HepG2 (cell line): ENCODE measurements around the gene EGR2. TPM values are rescaled to one million over a fixed set of nuclear protein-coding genes. Genes with fewer than 3 reads are reported as not detected.

ENCODE experiments used
- ADNP ChIP-seq: sonication (generic); formaldehyde crosslinking; IDR thresholded peaks from 2 replicates; pipeline ENCODE4 v1.4.0; 2020; ENCODE audit warnings: missing genetic modification reagents
- KLF6 ChIP-seq: IDR thresholded peaks from 2 replicates; pipeline ENCODE4 v1.8.0; 2016; ENCODE audit warnings: missing biosample characterization, missing genetic modification reagents
- NR2F2 ChIP-seq: IDR thresholded peaks from 2 replicates; pipeline ENCODE4 v1.6.1; 2012; ENCODE audit warnings: low read depth, inconsistent platforms, borderline replicate concordance
- PHF8 ChIP-seq: sonication (generic); formaldehyde crosslinking; IDR thresholded peaks from 2 replicates; pipeline ENCODE4 v1.5.0; 2020; ENCODE audit warnings: missing genetic modification reagents
- ZBTB7A ChIP-seq: sonication (generic); formaldehyde crosslinking; IDR thresholded peaks from 2 replicates; pipeline ENCODE4 v1.8.0; 2022; ENCODE audit warnings: mild to moderate bottlenecking, missing genetic modification reagents
- ZNF205 ChIP-seq: IDR thresholded peaks from 2 replicates; pipeline ENCODE4 v1.6.1; 2018; ENCODE audit warnings: missing biosample characterization, missing genetic modification reagents
- ZNF441 ChIP-seq: sonication (generic); formaldehyde crosslinking; IDR thresholded peaks from 2 replicates; pipeline ENCODE4 v1.7.0; 2021; ENCODE audit warnings: missing genetic modification reagents, borderline replicate concordance
- polyA plus RNA-seq, 8 experiments: library from polyadenylated mRNA; depleted of rRNA in 3 of 8; stranded (reverse) in 7 of 8; unstranded in 1 of 8; fragments of >200 nt; fragmentation: Illumina TruSeq in 4 of 8; extraction: Trizol in 4 of 8; gene quantifications; 2 replicates each; pipeline versions ENCODE4 v1.2.1 to v1.2.3, GENCODE V29; 2011 to 2016; ENCODE audit warnings: low read depth in 4 of 8, missing spikeins in 1 of 8, mixed read lengths in 1 of 8; ENCODE audit not compliant: insufficient read depth in 1 of 8
- total RNA-seq, 5 experiments: library from RNA; depleted of rRNA; stranded (reverse); fragments of >200 nt; fragmentation: Illumina TruSeq; extraction: Trizol; gene quantifications; 2 replicates each; pipeline ENCODE4 v1.2.3, GENCODE V29; 2016; ENCODE audit warnings: low read depth in 1 of 5
- TF ChIP-seq, protein P1 (sequence below), 2 experiments: IDR thresholded peaks; 2 replicates each; pipeline ENCODE4 v1.6.1; 2011 to 2012; ENCODE audit warnings: low read length in 2 of 2, borderline replicate concordance in 1 of 2, low read depth in 1 of 2, mild to moderate bottlenecking in 1 of 2, moderate library complexity in 1 of 2
- TF ChIP-seq, protein P2 (sequence below): IDR thresholded peaks from 2 replicates; pipeline ENCODE4 v1.6.1; 2016; ENCODE audit warnings: missing biosample characterization, missing genetic modification reagents, low read depth
- TF ChIP-seq, protein P3 (sequence below): sonication (generic); formaldehyde crosslinking; IDR thresholded peaks from 2 replicates; pipeline ENCODE4 v1.4.0; 2020; ENCODE audit warnings: missing genetic modification reagents
- TF ChIP-seq, protein P4 (sequence below): sonication (generic); formaldehyde crosslinking; IDR thresholded peaks from 2 replicates; pipeline ENCODE4 v1.5.0; 2020; ENCODE audit warnings: mild to moderate bottlenecking, missing genetic modification reagents
- TF ChIP-seq, protein P5 (sequence below): sonication (generic); formaldehyde crosslinking; IDR thresholded peaks from 2 replicates; pipeline ENCODE4 v1.4.0; 2020; ENCODE audit warnings: missing genetic modification reagents
- TF ChIP-seq, protein P6 (sequence below): IDR thresholded peaks from 2 replicates; pipeline ENCODE4 v1.6.1; 2016; ENCODE audit warnings: mild to moderate bottlenecking

EGR2 gene
- total and polyA plus RNA-seq, 2 of the 13 experiments (the other 11 are each of a cell fraction or from before 2014, with no cell fraction given): 0.11 to 0.15 TPM

DNA sequence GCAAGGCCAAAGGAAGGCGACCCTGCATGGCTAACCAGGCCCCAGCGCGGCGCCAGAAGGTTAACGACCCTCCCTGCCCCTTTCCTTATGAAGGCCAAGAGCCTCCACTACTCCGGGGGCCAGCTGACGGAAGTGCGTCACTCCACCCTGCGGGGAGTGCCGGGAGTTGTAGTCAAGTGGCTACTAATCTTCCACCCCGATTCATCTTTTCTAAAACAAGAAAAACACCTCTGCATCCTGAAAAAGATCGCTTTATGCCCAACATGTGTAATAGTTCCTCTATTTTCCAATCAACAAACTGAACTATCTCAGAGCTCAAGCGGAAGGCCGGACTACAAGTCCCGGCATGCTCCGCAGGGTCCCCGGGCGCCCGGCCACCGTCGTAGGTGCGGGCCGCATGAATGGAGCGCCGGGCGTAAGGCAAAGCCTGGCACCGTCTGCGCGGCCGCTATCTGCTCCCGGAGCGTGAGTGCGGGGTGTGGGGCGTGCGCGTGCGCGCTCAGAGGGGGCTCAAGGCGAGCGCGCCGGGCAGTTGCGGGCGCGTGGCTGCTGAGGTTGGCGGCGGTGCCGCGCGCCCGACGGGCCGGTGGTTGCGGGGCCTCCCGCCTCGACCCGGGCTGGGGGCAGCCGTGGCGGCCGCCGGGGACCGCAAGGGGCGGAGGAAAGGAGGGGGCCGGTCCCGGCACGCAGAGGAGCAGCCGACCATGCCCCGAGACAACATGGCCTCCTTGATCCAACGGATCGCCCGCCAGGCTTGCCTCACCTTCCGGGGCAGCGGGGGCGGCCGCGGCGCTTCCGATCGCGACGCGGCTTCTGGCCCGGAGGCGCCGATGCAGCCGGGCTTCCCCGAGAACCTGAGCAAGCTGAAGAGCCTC, 11.6 kb downstream of the EGR2 start, which contains the start of gene ADO (continued):
- TF ChIP-seq, protein P1, sequence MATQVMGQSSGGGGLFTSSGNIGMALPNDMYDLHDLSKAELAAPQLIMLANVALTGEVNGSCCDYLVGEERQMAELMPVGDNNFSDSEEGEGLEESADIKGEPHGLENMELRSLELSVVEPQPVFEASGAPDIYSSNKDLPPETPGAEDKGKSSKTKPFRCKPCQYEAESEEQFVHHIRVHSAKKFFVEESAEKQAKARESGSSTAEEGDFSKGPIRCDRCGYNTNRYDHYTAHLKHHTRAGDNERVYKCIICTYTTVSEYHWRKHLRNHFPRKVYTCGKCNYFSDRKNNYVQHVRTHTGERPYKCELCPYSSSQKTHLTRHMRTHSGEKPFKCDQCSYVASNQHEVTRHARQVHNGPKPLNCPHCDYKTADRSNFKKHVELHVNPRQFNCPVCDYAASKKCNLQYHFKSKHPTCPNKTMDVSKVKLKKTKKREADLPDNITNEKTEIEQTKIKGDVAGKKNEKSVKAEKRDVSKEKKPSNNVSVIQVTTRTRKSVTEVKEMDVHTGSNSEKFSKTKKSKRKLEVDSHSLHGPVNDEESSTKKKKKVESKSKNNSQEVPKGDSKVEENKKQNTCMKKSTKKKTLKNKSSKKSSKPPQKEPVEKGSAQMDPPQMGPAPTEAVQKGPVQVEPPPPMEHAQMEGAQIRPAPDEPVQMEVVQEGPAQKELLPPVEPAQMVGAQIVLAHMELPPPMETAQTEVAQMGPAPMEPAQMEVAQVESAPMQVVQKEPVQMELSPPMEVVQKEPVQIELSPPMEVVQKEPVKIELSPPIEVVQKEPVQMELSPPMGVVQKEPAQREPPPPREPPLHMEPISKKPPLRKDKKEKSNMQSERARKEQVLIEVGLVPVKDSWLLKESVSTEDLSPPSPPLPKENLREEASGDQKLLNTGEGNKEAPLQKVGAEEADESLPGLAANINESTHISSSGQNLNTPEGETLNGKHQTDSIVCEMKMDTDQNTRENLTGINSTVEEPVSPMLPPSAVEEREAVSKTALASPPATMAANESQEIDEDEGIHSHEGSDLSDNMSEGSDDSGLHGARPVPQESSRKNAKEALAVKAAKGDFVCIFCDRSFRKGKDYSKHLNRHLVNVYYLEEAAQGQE (IDR thresholded peaks at IDR 0.05; ENCODE audit: borderline replicate concordance in 1 of 2, low read depth in 1 of 2, low read length in 2 of 2): peak in 1 of 2 experiments; percentile 10; a peak in 1 of 4 replicates
- TF ChIP-seq, protein P2, sequence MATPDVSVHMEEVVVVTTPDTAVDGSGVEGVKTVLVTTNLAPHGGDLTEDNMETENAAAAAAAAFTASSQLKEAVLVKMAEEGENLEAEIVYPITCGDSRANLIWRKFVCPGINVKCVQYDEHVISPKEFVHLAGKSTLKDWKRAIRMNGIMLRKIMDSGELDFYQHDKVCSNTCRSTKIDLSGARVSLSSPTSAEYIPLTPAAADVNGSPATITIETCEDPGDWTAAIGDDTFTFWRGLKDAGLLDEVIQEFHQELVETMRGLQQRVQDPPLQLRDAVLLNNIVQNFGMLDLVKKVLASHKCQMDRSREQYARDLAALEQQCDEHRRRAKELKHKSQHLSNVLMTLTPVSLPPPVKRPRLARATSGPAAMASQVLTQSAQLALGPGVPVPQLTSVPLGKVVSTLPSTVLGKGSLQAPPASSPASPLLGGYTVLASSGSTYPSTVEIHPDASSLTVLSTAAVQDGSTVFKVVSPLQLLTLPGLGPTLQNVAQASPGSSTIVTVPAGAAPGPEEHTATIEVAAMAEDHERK (CRISPR knock-in tag): peak; percentile 72; the same call in 1 of the 2 replicates
- no peak for TF ChIP-seq ZNF205 (CRISPR knock-in tag)
- TF ChIP-seq, protein P3, sequence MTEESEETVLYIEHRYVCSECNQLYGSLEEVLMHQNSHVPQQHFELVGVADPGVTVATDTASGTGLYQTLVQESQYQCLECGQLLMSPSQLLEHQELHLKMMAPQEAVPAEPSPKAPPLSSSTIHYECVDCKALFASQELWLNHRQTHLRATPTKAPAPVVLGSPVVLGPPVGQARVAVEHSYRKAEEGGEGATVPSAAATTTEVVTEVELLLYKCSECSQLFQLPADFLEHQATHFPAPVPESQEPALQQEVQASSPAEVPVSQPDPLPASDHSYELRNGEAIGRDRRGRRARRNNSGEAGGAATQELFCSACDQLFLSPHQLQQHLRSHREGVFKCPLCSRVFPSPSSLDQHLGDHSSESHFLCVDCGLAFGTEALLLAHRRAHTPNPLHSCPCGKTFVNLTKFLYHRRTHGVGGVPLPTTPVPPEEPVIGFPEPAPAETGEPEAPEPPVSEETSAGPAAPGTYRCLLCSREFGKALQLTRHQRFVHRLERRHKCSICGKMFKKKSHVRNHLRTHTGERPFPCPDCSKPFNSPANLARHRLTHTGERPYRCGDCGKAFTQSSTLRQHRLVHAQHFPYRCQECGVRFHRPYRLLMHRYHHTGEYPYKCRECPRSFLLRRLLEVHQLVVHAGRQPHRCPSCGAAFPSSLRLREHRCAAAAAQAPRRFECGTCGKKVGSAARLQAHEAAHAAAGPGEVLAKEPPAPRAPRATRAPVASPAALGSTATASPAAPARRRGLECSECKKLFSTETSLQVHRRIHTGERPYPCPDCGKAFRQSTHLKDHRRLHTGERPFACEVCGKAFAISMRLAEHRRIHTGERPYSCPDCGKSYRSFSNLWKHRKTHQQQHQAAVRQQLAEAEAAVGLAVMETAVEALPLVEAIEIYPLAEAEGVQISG: peak; percentile 85
- peak; percentile 15; the same call in 1 of the 2 replicates for TF ChIP-seq ZBTB7A (CRISPR knock-in tag)
- TF ChIP-seq, protein P4, sequence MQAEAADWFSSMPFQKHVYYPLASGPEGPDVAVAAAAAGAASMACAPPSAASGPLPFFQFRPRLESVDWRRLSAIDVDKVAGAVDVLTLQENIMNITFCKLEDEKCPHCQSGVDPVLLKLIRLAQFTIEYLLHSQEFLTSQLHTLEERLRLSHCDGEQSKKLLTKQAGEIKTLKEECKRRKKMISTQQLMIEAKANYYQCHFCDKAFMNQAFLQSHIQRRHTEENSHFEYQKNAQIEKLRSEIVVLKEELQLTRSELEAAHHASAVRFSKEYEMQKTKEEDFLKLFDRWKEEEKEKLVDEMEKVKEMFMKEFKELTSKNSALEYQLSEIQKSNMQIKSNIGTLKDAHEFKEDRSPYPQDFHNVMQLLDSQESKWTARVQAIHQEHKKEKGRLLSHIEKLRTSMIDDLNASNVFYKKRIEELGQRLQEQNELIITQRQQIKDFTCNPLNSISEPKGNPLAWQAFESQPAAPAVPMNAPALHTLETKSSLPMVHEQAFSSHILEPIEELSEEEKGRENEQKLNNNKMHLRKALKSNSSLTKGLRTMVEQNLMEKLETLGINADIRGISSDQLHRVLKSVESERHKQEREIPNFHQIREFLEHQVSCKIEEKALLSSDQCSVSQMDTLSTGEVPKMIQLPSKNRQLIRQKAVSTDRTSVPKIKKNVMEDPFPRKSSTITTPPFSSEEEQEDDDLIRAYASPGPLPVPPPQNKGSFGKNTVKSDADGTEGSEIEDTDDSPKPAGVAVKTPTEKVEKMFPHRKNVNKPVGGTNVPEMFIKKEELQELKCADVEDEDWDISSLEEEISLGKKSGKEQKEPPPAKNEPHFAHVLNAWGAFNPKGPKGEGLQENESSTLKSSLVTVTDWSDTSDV (CRISPR knock-in tag): 0 out of 2 replicates have a peak, but pooled peaks have one; percentile 63
- peak; percentile 85 for TF ChIP-seq PHF8
- TF ChIP-seq ADNP: no peak
- TF ChIP-seq, protein P5, sequence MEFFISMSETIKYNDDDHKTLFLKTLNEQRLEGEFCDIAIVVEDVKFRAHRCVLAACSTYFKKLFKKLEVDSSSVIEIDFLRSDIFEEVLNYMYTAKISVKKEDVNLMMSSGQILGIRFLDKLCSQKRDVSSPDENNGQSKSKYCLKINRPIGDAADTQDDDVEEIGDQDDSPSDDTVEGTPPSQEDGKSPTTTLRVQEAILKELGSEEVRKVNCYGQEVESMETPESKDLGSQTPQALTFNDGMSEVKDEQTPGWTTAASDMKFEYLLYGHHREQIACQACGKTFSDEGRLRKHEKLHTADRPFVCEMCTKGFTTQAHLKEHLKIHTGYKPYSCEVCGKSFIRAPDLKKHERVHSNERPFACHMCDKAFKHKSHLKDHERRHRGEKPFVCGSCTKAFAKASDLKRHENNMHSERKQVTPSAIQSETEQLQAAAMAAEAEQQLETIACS: peak; percentile 94
- TF ChIP-seq, protein P6, sequence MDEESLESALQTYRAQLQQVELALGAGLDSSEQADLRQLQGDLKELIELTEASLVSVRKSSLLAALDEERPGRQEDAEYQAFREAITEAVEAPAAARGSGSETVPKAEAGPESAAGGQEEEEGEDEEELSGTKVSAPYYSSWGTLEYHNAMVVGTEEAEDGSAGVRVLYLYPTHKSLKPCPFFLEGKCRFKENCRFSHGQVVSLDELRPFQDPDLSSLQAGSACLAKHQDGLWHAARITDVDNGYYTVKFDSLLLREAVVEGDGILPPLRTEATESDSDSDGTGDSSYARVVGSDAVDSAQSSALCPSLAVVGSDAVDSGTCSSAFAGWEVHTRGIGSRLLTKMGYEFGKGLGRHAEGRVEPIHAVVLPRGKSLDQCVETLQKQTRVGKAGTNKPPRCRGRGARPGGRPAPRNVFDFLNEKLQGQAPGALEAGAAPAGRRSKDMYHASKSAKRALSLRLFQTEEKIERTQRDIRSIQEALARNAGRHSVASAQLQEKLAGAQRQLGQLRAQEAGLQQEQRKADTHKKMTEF (CRISPR knock-in tag): peak; percentile 77; the same call in 1 of the 2 replicates
- 0 out of 2 replicates have a peak, but pooled peaks have one; percentile 36 for TF ChIP-seq KLF6 (CRISPR knock-in tag)
- peak; percentile 55; the same call in 1 of the 2 replicates for TF ChIP-seq NR2F2
- TF ChIP-seq ZNF441: 0 out of 2 replicates have a peak, but pooled peaks have one; percentile 29
